Epidermal melanocyte (primary cell): Measurements from ENCODE around the gene NTMT1.

Source experiments
- DNase-seq: peaks from one replicate; pipeline ENCODE4 v3.0.0; 2011; ENCODE audit warnings: low spot score; ENCODE audit not compliant: insufficient read length

The NTMT1 gene

DNA sequence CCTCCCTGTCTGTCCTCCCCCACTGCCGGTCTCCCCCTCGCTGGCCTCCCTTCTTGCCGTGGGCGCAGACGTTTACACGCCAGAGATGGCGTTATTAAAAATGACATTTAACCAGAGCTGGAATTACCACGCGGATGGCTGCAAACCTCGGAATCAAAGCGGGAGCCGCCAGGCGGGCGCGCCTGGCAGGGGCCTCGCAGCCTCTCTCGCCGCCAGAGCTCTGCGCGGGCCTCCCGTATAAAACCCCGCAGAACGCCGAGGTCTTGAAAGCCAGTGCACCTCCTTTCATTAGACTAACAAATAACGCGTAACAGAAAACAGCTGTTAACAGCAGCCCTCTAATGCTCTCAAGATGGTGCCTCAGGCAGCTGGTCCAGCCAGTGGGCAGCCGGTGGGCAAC lies 49.7 kb downstream of the NTMT1 start:
- no peak for DNase-seq

- DNase-seq, result no peak
These were observed 50.3 kb downstream of the NTMT1 start for GRCh38 chr9:129676287-129676686.

DNA sequence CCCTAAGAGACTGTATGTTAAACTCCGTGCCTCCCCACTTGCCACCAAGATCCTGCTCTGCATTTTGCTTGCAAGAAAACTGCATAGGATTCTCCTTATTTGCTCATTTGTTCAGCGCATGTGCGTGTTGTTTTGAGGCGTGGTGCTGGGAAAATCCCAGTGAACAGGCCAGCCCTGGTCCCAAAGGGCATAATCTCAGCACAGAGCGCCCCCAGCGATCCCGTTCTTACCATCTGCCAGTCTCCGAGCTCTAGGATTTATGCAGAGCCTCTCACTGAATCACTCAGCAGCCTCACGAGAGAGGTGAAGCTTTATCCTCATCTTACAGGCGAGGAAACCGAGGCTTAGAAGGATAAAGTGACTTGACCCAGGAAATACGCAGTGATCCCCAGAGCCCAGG lies 51.0 kb downstream of the NTMT1 start:
- DNase-seq, result no peak

- DNase-seq, result no peak
These were observed 51.5 kb downstream of the NTMT1 start for GRCh38 chr9:129677456-129677855.

DNA sequence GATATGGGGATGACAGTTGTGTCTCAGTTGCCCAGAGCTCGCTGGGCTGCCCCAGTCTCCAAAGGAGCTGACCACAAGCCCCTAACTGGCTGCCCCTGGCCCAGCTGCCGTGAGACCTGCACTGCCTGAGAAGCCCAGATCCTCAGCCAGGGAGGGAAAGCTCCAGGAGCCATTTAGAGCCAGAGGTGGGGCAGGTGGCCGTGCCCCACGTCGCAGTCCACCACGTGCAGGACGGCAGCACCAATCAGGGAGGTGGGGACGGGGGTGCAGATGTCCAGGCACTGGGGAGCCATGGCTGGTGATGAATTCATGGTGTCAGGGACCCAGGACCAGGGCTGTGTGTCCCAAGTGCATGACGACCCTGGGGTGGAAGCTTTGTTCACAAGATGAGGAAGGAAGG lies 52.9 kb downstream of the NTMT1 start:
- no peak for DNase-seq

DNA sequence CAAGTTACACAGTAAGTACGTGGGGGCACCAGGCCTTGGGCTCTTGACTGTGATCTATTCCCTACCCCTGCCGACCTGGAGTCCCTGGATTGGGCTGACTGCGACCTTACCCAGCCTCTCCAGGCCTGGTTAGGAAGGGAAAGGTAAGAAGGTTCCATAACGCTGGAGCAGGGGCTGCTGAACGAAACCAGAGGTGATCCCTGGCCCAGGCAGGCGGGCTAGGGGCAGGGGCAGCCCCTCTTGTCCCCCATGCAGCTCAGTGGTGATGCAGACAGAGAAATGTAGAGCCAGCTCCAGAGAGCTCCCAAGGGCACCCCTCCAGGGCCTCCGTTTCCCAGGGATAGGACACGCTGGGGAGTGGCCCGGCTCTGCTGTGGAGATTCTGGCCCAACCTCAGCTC lies 53.6 kb downstream of the NTMT1 start:
- DNase-seq, result no peak

DNA sequence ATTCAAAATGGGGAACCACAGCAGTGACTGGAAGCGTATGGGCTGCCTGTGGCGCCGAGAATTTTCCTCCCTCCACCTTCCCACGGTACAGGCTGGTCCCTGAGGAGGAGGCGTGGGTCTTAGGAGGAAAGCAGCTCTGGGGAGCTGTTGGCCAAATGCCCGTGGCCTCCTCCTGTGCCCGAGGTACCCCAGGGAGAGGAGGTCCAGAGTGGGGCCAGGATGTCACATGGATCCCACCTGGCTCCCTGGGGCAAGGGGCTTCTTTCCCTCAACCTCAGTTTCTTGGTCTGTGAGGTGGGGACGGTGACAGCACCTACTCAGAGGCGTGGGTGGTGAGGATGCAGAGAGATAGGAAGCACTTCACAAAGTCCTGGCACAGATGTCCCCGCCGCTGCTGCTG lies 56.0 kb downstream of the NTMT1 start:
- DNase-seq, result no peak

DNA sequence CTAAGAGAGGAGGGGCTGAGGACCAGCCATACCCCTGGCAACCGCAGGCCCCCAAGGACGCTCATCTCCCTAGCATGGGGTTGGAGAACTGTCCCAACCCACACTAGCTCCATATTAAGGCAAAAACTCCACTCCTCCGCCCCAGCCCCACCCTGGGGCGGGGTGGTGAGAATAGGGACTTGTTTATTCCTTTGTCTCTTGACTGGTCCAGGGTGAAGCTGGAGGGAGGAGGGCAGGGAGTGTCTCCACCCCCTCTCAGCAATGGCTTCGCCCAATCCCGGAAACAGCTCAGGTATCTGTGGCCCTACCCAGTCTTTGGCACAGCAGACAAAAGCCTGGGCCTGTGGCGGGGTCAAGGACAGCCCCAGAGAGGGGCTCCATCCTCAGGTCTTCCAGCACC lies 56.4 kb downstream of the NTMT1 start:
- no peak for DNase-seq

DNA sequence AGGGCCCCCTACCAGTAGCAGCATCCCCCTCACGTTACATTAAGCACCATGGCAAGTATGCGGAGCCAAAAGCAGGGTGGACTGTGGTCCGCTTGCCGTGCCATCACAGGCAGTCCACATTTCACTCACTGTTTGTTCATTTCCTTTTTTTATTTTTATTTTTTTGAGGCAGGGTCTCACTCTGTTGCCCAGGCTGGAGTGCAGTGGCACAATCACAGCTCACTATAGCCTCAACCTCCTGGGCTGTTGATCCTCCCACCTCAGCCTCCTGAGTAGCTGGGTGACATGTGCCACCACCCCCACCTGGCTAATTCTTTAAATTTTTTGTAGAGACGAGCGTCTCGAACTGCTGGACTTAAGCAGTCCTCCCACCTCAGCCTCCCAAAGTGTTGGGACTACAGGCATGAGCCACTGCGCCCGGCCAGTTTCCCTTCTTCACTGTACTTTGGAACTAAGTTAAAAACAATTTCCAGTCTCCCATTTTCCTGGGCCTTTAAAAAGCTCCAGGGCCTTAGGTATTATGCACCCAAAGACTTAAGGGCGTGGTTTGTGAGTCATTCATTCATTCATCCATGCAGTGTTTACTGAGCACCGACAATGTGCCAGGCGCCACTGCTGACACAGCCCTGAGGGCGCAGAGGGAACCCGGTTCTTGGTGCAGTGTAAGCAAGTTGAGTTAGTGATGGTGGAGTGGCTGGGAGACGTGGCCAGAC lies 59.4 kb downstream of the NTMT1 start:
- no peak for DNase-seq
